HCT116 (cell line): Measurements from ENCODE around the gene FAM219A.

Experiments
- EZH2 ChIP-seq: fragments of 200-600 bp; sonication (generic); IDR thresholded peaks from 2 replicates; pipeline ENCODE4 v1.6.1; 2017; ENCODE audit warnings: antibody characterized with exemption, mixed run types
- EZH2phosphoT487 ChIP-seq: fragments of 200-600 bp; IDR thresholded peaks from 2 replicates; pipeline ENCODE4 v1.6.1; 2018; ENCODE audit warnings: antibody characterized with exemption, borderline replicate concordance
- POLR2A ChIP-seq: IDR thresholded peaks from 2 replicates; pipeline ENCODE4 v1.7.0; 2011; ENCODE audit warnings: borderline replicate concordance; ENCODE audit not compliant: insufficient read depth, insufficient read length; ENCODE audit errors: extremely low read depth
- POLR2AphosphoS5 ChIP-seq: IDR thresholded peaks from 2 replicates; pipeline ENCODE4 v1.6.1; 2011; ENCODE audit warnings: mild to moderate bottlenecking, low read depth, low read length, moderate library complexity
- TF ChIP-seq, protein P1 (sequence below), 3 experiments: fragments of 200-600 bp in 1 of 3; sonication (generic) in 1 of 3; IDR thresholded peaks in 2 of 3; conservative IDR thresholded peaks in 1 of 3; 2 replicates each; pipeline ENCODE4 v1.5.1; 2012 to 2017; ENCODE audit warnings: low read depth in 2 of 3, low read length in 2 of 3, antibody characterized with exemption in 1 of 3, borderline replicate concordance in 1 of 3, control low read depth in 1 of 3, mild to moderate bottlenecking in 1 of 3, mixed read lengths in 1 of 3, mixed run types in 1 of 3, moderate library complexity in 1 of 3; ENCODE audit not compliant: insufficient read depth in 1 of 3

DNA sequence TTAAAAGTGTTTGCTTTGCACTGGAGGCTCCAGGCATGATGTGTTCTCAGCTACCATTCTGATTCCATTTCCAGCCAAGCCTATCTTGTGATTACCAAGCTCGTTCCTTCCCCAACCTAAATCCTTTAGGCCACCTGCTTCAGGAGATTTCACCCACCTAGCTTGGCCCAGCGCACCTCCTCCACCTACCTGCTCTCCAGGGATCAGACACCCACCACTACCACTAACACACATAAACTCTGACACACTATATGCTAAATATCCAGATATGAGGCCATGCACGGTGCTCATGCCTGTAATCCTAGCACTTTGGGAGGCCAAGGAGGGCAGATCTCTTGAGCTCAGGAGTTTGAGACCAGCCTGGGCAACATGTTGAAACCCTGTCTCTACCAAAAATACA, 84.0 kb downstream of the FAM219A start:
- TF ChIP-seq, protein P1, sequence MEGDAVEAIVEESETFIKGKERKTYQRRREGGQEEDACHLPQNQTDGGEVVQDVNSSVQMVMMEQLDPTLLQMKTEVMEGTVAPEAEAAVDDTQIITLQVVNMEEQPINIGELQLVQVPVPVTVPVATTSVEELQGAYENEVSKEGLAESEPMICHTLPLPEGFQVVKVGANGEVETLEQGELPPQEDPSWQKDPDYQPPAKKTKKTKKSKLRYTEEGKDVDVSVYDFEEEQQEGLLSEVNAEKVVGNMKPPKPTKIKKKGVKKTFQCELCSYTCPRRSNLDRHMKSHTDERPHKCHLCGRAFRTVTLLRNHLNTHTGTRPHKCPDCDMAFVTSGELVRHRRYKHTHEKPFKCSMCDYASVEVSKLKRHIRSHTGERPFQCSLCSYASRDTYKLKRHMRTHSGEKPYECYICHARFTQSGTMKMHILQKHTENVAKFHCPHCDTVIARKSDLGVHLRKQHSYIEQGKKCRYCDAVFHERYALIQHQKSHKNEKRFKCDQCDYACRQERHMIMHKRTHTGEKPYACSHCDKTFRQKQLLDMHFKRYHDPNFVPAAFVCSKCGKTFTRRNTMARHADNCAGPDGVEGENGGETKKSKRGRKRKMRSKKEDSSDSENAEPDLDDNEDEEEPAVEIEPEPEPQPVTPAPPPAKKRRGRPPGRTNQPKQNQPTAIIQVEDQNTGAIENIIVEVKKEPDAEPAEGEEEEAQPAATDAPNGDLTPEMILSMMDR (IDR thresholded peaks at IDR 0.05 in 2 of 3, conservative IDR thresholded peaks at IDR 0.05 in 1 of 3; ENCODE audit: borderline replicate concordance in 1 of 3, insufficient read depth in 1 of 3, low read depth in 2 of 3, low read length in 2 of 3), result no peak
- TF ChIP-seq EZH2 (no peak), EZH2phosphoT487 (no peak), POLR2A (no peak), POLR2AphosphoS5 (no peak)
